B cell (primary cell): ENCODE data around the gene TEAD1. TPM values are rescaled to one million over a fixed set of nuclear protein-coding genes. Genes with fewer than 3 reads are reported as not detected.

ENCODE experiments used
- ATAC-seq: fragments of 200-7000 bp; cut with Tn5 transposase; one replicate; pipeline ENCODE4 v1.10.0; 2021; ENCODE audit warnings: low read depth, mild to moderate bottlenecking, moderate number of reproducible peaks, moderate library complexity
- CTCF ChIA-PET: fragments of 350-600 bp; sonication (Branson Sonifier 250); formaldehyde crosslinking; loops from one replicate; lab custom pipeline; 2021; ENCODE audit warnings: antibody characterized with exemption, inconsistent platforms; lab: Charles Lee
- POLR2A ChIA-PET: fragments of 350-600 bp; sonication (Branson Sonifier 250); formaldehyde crosslinking; loops from one replicate; lab custom pipeline; 2021; ENCODE audit warnings: antibody characterized with exemption; lab: Charles Lee
- DNase-seq: peaks from one replicate; pipeline ENCODE4 v3.0.0; 2013
- H2AFZ ChIP-seq: 2 replicates; pipeline ENCODE4 v1.6.1; 2012; ENCODE audit warnings: mild to moderate bottlenecking, low read depth, low read length; ENCODE audit not compliant: insufficient read depth, poor library complexity, severe bottlenecking
- H3K27ac ChIP-seq, 2 donors: 1 replicate in 1 of 2; 2 replicates in 1 of 2; pipeline ENCODE4 v1.5.1; 2012 to 2013; ENCODE audit warnings: low read length in 2 of 2, mild to moderate bottlenecking in 2 of 2, moderate library complexity in 1 of 2
- H3K27me3 ChIP-seq, 4 experiments: fragments of 200-600 bp in 1 of 4; sonication (generic) in 1 of 4; replicated peaks in 1 of 4; 1 replicate in 2 of 4; 2 replicates in 2 of 4; pipeline versions ENCODE4 v1.6.1 to v1.7.0; 2013 to 2016; ENCODE audit warnings: low read length in 3 of 4, mild to moderate bottlenecking in 2 of 4, mixed read lengths in 1 of 4, moderate library complexity in 1 of 4; ENCODE audit not compliant: insufficient read depth in 4 of 4, control insufficient read depth in 3 of 4; ENCODE audit errors: control extremely low read depth in 1 of 4
- H3K36me3 ChIP-seq, 2 experiments: replicated peaks in 1 of 2; 1 replicate in 1 of 2; 2 replicates in 1 of 2; pipeline versions ENCODE4 v1.6.1 to v1.7.1; 2013; ENCODE audit warnings: low read length in 1 of 2; ENCODE audit not compliant: insufficient read depth in 2 of 2, control insufficient read depth in 1 of 2; ENCODE audit errors: control extremely low read depth in 1 of 2, extremely low read depth in 1 of 2
- H3K4me1 ChIP-seq, 2 donors: fragments of 200-600 bp in 1 of 2; sonication (generic) in 1 of 2; 1 replicate in 1 of 2; 2 replicates in 1 of 2; pipeline versions ENCODE4 v1.5.1 to v1.6.1; 2013 to 2017; ENCODE audit warnings: low read length in 2 of 2; ENCODE audit not compliant: control insufficient read depth in 2 of 2, insufficient read depth in 2 of 2
- H3K4me2 ChIP-seq: replicated peaks from 2 replicates; pipeline ENCODE3; 2012; ENCODE audit warnings: mild to moderate bottlenecking, low read depth, low read length; ENCODE audit not compliant: poor library complexity, severe bottlenecking
- H3K4me3 ChIP-seq, 5 experiments: fragments of 200-600 bp in 1 of 5; sonication (generic) in 1 of 5; 1 replicate in 3 of 5; 2 replicates in 2 of 5; pipeline versions ENCODE4 v1.5.1 to v1.7.0; 2011 to 2016; ENCODE audit warnings: low read length in 4 of 5, mild to moderate bottlenecking in 4 of 5, low read depth in 2 of 5, control low read depth in 1 of 5, moderate library complexity in 1 of 5; ENCODE audit not compliant: insufficient read depth in 1 of 5; ENCODE audit errors: control extremely low read depth in 1 of 5, extremely low read depth in 1 of 5
- H3K79me2 ChIP-seq: fragments of 200-600 bp; sonication (generic); one replicate; pipeline ENCODE4 v1.6.0; 2016; ENCODE audit warnings: low read length; ENCODE audit not compliant: control insufficient read depth, insufficient read depth
- H3K9ac ChIP-seq: fragments of 200-600 bp; sonication (generic); 2 replicates; pipeline ENCODE4 v1.6.1; 2017; ENCODE audit warnings: mild to moderate bottlenecking, low read length, moderate library complexity
- H3K9me3 ChIP-seq, 3 donors: one replicate each; pipeline versions ENCODE4 v1.6.1 to v1.7.1; 2013; ENCODE audit warnings: low read length in 2 of 3; ENCODE audit not compliant: control insufficient read depth in 2 of 3, insufficient read depth in 1 of 3; ENCODE audit errors: control extremely low read depth in 1 of 3
- H4K20me1 ChIP-seq: 2 replicates; pipeline ENCODE4 v1.6.0; 2012; ENCODE audit warnings: mild to moderate bottlenecking, low read length; ENCODE audit not compliant: insufficient read depth, control insufficient read depth, poor library complexity, severe bottlenecking
- H3K27ac Mint-ChIP-seq: one replicate; pipeline ENCODE4 v1.8.0; 2021; ENCODE audit warnings: mixed read lengths
- H3K27me3 Mint-ChIP-seq: one replicate; pipeline ENCODE4 v1.8.0; 2021; ENCODE audit warnings: mixed read lengths
- H3K4me1 Mint-ChIP-seq: one replicate; pipeline ENCODE4 v1.8.0; 2021; ENCODE audit warnings: mixed read lengths
- H3K4me3 Mint-ChIP-seq: one replicate; pipeline ENCODE4 v1.8.0; 2021; ENCODE audit warnings: mixed read lengths
- H3K9me3 Mint-ChIP-seq: one replicate; pipeline ENCODE4 v1.8.0; 2022; ENCODE audit warnings: mixed read lengths; ENCODE audit not compliant: insufficient read depth
- EZH2 ChIP-seq: IDR thresholded peaks from 2 replicates; pipeline ENCODE4 v1.6.1; 2012; ENCODE audit warnings: borderline replicate concordance, low read depth, mild to moderate bottlenecking, moderate library complexity, low read length; ENCODE audit not compliant: insufficient read depth, poor library complexity, severe bottlenecking
- WGBS: methylation state at CpG from one replicate; pipeline ENCODE4 v1.1.5; 2013; ENCODE audit warnings: missing lambda C conversion rate; ENCODE audit not compliant: insufficient coverage; 5-methylcytosine and 5-hydroxymethylcytosine counted together
- intact Hi-C: fragments of 100-400 bp; cut with micrococcal nuclease; formaldehyde crosslinking; loops from one replicate; pipeline ENCODE4 v1.10.0; 2022
- polyA plus RNA-seq: library from polyadenylated mRNA; depleted of rRNA; stranded (reverse); fragments of >200 nt; gene quantifications from 2 replicates; pipeline ENCODE4 v1.2.3, GENCODE V29; 2012
- total RNA-seq, 2 donors: library from RNA; stranded (reverse); fragments of 120-200 nt in 1 of 2; gene quantifications; 1 replicate in 1 of 2; 2 replicates in 1 of 2; pipeline versions ENCODE4 v1.2.3 to v1.2.4, GENCODE V29; 2013 to 2022
- TF ChIP-seq, protein P1 (sequence below): fragments of 200-600 bp; IDR thresholded peaks from one replicate; pipeline ENCODE4 v1.8.0; 2022; ENCODE audit warnings: antibody characterized with exemption, mild to moderate bottlenecking

TEAD1 gene
- total and polyA plus RNA-seq, 2 donors (not counting 1 experiment from before 2014, with no cell fraction given), result 0.30 TPM; not detected in 1

- Histone ChIP-seq H3K9ac (no peak overlapping the region), H3K4me1 (no peaks in the 10 kb centered on the region), H4K20me1 (no peaks in the 10 kb centered on the region), H3K27ac (no peak overlapping the region), H3K36me3 (no peaks in the 10 kb centered on the region), H2AFZ (no peak overlapping the region), H3K9me3 (no peaks in the 10 kb centered on the region), H3K4me2 (no peak overlapping the region), H3K27me3 (peaks cover 0 to 4% (median 0%) of the 10 kb centered on the region in 4 experiments), H3K79me2 (no peaks in the 10 kb centered on the region), H3K4me3 (no peak overlapping the region)
- no peaks in the 10 kb centered on the region for H3K9me3 Mint-ChIP-seq
- ChIA-PET POLR2A (no interaction called here), CTCF (no interaction called here)
- H3K4me1 Mint-ChIP-seq, result no peaks in the 10 kb centered on the region
- WGBS, result no CpG with 5 or more reads among the region's 1 CpG
- H3K4me3 Mint-ChIP-seq, result no peak overlapping the region
- ATAC-seq, result no peak
- no peak for DNase-seq
- TF ChIP-seq, protein P1, sequence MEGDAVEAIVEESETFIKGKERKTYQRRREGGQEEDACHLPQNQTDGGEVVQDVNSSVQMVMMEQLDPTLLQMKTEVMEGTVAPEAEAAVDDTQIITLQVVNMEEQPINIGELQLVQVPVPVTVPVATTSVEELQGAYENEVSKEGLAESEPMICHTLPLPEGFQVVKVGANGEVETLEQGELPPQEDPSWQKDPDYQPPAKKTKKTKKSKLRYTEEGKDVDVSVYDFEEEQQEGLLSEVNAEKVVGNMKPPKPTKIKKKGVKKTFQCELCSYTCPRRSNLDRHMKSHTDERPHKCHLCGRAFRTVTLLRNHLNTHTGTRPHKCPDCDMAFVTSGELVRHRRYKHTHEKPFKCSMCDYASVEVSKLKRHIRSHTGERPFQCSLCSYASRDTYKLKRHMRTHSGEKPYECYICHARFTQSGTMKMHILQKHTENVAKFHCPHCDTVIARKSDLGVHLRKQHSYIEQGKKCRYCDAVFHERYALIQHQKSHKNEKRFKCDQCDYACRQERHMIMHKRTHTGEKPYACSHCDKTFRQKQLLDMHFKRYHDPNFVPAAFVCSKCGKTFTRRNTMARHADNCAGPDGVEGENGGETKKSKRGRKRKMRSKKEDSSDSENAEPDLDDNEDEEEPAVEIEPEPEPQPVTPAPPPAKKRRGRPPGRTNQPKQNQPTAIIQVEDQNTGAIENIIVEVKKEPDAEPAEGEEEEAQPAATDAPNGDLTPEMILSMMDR, result no peak
- no peak for TF ChIP-seq EZH2
- intact Hi-C loops, result no loop called here
- peaks cover 10% of the 10 kb centered on the region for H3K27me3 Mint-ChIP-seq
- no peak overlapping the region for H3K27ac Mint-ChIP-seq
Measured at GRCh38 chr11:12917822-12918221, 243.6 kb downstream of the TEAD1 start.

- Histone ChIP-seq H3K9me3 (no peaks in the 10 kb centered on the region), H4K20me1 (no peaks in the 10 kb centered on the region), H3K27me3 (peaks cover 0 to 4% (median 0%) of the 10 kb centered on the region in 4 experiments), H3K36me3 (no peaks in the 10 kb centered on the region), H3K9ac (no peak overlapping the region), H3K4me3 (no peak overlapping the region), H3K79me2 (no peaks in the 10 kb centered on the region), H2AFZ (no peak overlapping the region), H3K27ac (no peak overlapping the region), H3K4me1 (no peaks in the 10 kb centered on the region), H3K4me2 (no peak overlapping the region)
- WGBS, result no CpG with 5 or more reads among the region's 4 CpGs
- Mint-ChIP-seq H3K9me3 (no peaks in the 10 kb centered on the region), H3K27me3 (peaks cover 10% of the 10 kb centered on the region), H3K4me1 (no peaks in the 10 kb centered on the region), H3K4me3 (no peak overlapping the region), H3K27ac (no peak overlapping the region)
- no peak for TF ChIP-seq EZH2
- TF ChIP-seq, protein P1, result no peak
- ATAC-seq (no peak), DNase-seq (no peak)
- ChIA-PET CTCF (no interaction called here), POLR2A (no interaction called here)
- intact Hi-C loops, result no loop called here
Measured at GRCh38 chr11:12918667-12919066, 244.4 kb downstream of the TEAD1 start.
